Stomach (tissue), 4 donors: ENCODE results near the gene STXBP3.

Experiments used
- EP300 ChIP-seq: sonication (generic); formaldehyde crosslinking; IDR thresholded peaks from one replicate; pipeline ENCODE4 v1.6.1; 2017; ENCODE audit warnings: antibody characterized with exemption
- POLR2A ChIP-seq, 4 donors: fragments of 450-650 bp; IDR thresholded peaks; one replicate each; pipeline ENCODE4 v1.6.1; 2016; ENCODE audit warnings: antibody characterized with exemption in 4 of 4, control low read depth in 2 of 4, mild to moderate bottlenecking in 1 of 4, moderate library complexity in 1 of 4
- POLR2AphosphoS5 ChIP-seq, 3 donors: sonication (generic); formaldehyde crosslinking; IDR thresholded peaks; one replicate each; pipeline ENCODE4 v1.6.1; 2016; ENCODE audit warnings: antibody characterized with exemption in 3 of 3
- TF ChIP-seq, protein P1 (sequence below), 7 experiments: fragments of 450-650 bp in 4 of 7; fragments of 200-600 bp in 3 of 7; sonication (generic) in 3 of 7; IDR thresholded peaks; one replicate each; pipeline ENCODE4 v1.5.1; 2016 to 2019; ENCODE audit warnings: antibody characterized with exemption in 7 of 7, control low read depth in 2 of 7, mild to moderate bottlenecking in 1 of 7

DNA sequence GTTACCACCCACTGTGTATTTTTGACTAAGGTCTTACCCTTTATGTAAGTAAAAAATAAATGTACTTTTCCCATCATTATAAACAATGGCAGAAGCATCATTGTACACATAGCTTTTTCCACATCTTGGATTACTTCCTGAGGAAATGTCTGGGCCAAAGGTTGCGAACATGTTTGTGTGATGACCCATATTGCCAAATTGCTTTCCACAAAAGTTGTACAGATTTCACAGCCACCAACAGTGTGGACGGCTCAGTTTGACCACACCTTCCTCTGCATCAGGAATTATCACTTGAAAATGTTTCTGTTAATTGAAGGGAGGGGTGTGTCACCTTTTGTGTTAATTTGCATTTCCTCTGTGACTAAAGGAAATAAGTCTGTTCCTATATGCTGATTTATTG, 84.8 kb downstream of the STXBP3 start:
- TF ChIP-seq, protein P1, sequence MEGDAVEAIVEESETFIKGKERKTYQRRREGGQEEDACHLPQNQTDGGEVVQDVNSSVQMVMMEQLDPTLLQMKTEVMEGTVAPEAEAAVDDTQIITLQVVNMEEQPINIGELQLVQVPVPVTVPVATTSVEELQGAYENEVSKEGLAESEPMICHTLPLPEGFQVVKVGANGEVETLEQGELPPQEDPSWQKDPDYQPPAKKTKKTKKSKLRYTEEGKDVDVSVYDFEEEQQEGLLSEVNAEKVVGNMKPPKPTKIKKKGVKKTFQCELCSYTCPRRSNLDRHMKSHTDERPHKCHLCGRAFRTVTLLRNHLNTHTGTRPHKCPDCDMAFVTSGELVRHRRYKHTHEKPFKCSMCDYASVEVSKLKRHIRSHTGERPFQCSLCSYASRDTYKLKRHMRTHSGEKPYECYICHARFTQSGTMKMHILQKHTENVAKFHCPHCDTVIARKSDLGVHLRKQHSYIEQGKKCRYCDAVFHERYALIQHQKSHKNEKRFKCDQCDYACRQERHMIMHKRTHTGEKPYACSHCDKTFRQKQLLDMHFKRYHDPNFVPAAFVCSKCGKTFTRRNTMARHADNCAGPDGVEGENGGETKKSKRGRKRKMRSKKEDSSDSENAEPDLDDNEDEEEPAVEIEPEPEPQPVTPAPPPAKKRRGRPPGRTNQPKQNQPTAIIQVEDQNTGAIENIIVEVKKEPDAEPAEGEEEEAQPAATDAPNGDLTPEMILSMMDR (IDR thresholded peaks at IDR 0.05), result no peak
- no peak for TF ChIP-seq POLR2A (IDR thresholded peaks at IDR 0.05)
- TF ChIP-seq EP300, result no peak
- TF ChIP-seq POLR2AphosphoS5 (IDR thresholded peaks at IDR 0.05), result peak; percentile 20 to 43 (median 24)
